Lung microvascular endothelial cell (primary cell): ENCODE results near the gene RUFY4. TPM values are rescaled to one million over a fixed set of nuclear protein-coding genes. Genes with fewer than 3 reads are reported as not detected.

Source experiments
- DNase-seq, 2 donors: peaks; one replicate each; pipeline versions ENCODE4 v3.0.0 to v3.0.0-alpha.2; 2010; ENCODE audit warnings: low read depth in 2 of 2
- total RNA-seq: library from RNA; depleted of rRNA; stranded (reverse); fragments of >200 nt; gene quantifications from 2 replicates; pipeline ENCODE4 v1.2.1, GENCODE V29; 2014

The RUFY4 gene
- total RNA-seq, 1 donor from 2014 or later: not detected

GRCh38 chr2:218060118-218060517 is 8.9 kb upstream of the RUFY4 start:
- no peak for DNase-seq

- no peak for DNase-seq
These were observed 7.9 kb upstream of the RUFY4 start for GRCh38 chr2:218060950-218061660.

- DNase-seq: no peak
These were observed 5.6 kb upstream of the RUFY4 start for GRCh38 chr2:218063486-218063885.

GRCh38 chr2:218063896-218064295 is 5.2 kb upstream of the RUFY4 start:
- no peak for DNase-seq

GRCh38 chr2:218065239-218066006 is 3.6 kb upstream of the RUFY4 start:
- DNase-seq: no peak

- DNase-seq: no peak
These were observed 2.0 kb upstream of the RUFY4 start for GRCh38 chr2:218066926-218067515.

- DNase-seq: no peak
These were observed 1.5 kb upstream of the RUFY4 start for GRCh38 chr2:218067523-218067922.

GRCh38 chr2:218069606-218070300 is 700 bp downstream of the RUFY4 start:
- no peak for DNase-seq

- DNase-seq: no peak
These were observed 1.5 kb downstream of the RUFY4 start for GRCh38 chr2:218070587-218070986.

- no peak for DNase-seq
These were observed 2.3 kb downstream of the RUFY4 start for GRCh38 chr2:218071218-218071937.

- DNase-seq: no peak
These were observed 2.9 kb downstream of the RUFY4 start for GRCh38 chr2:218072002-218072401.

GRCh38 chr2:218072478-218073024 is 3.5 kb downstream of the RUFY4 start:
- no peak for DNase-seq

- no peak for DNase-seq
These were observed 4.1 kb downstream of the RUFY4 start for GRCh38 chr2:218073185-218073584.

GRCh38 chr2:218074031-218074430 is 5.0 kb downstream of the RUFY4 start:
- peak; percentile 29 to 42 for DNase-seq

- DNase-seq: no peak
These were observed 7.1 kb downstream of the RUFY4 start for GRCh38 chr2:218075975-218076811.

GRCh38 chr2:218077464-218078216 is 8.6 kb downstream of the RUFY4 start:
- DNase-seq: no peak

- no peak for DNase-seq
These were observed 11.2 kb downstream of the RUFY4 start for GRCh38 chr2:218079943-218080913.

GRCh38 chr2:218081063-218081462 is 12.0 kb downstream of the RUFY4 start:
- no peak for DNase-seq
